ENCODE measurements around the gene RNF25. TPM values are rescaled to one million over a fixed set of nuclear protein-coding genes. Genes with fewer than 3 reads are reported as not detected.

The RNF25 gene
- total and polyA plus RNA-seq, 12 donors: 13.5 to 25.4 (median 16.8) TPM

- Histone ChIP-seq H3K36me3 (peaks cover 0 to 22% (median 0%) of the 10 kb centered on the region in 9 donors), H3K4me1 (peaks cover 0 to 29% (median 0%) of the 10 kb centered on the region in 9 donors), H3K9me3 (peaks cover 0 to 3% (median 0%) of the 10 kb centered on the region in 11 donors), H3K27me3 (no peaks in the 10 kb centered on the region), H3K4me3 (no peak overlapping the region), H3K27ac (no peak overlapping the region)
- intact Hi-C loops (cut with DNase I): loop anchor here in 2 of 10 donors (10.0 kb wide), 2 partner anchors 65 to 115 kb away; partner anchors contain the start of genes CYP27A1 (in 1 of the 2) and PRKAG3 (in 1 of the 2)
- 74 to 80% methylated on average over 3 of the region's 3 CpGs for WGBS, 2 donors
- no peak for DNase-seq
- ATAC-seq: no peak
- TF ChIP-seq CTCF (IDR thresholded peaks at IDR 0.05): no peak
Measured at GRCh38 chr2:218719457-218719856, 47.7 kb upstream of the RNF25 start.

GRCh38 chr2:218718058-218718457 is 46.3 kb upstream of the RNF25 start:
- DNase-seq (no peak), ATAC-seq (no peak)
- Histone ChIP-seq H3K4me1 (peaks cover 0 to 35% (median 0%) of the 10 kb centered on the region in 9 donors), H3K27ac (no peak overlapping the region), H3K36me3 (peaks cover 0 to 22% (median 0%) of the 10 kb centered on the region in 9 donors), H3K4me3 (no peak overlapping the region), H3K9me3 (no peaks in the 10 kb centered on the region), H3K27me3 (no peaks in the 10 kb centered on the region)
- WGBS, 2 donors: 86 to 89% methylated on average over 7 of the region's 7 CpGs
- no peak for TF ChIP-seq CTCF (IDR thresholded peaks at IDR 0.05)
- intact Hi-C loops (cut with DNase I): loop anchor here in 2 of 10 donors (10.0 kb wide), 2 partner anchors 67 to 117 kb away; partner anchors contain the start of genes CYP27A1 (in 1 of the 2) and PRKAG3 (in 1 of the 2)

GRCh38 chr2:218717262-218717661 is 45.5 kb upstream of the RNF25 start:
- intact Hi-C loops (cut with DNase I): loop anchor here in 2 of 10 donors (10.0 kb wide), 2 partner anchors 68 to 118 kb away; partner anchors contain the start of genes CYP27A1 (in 1 of the 2) and PRKAG3 (in 1 of the 2)
- Histone ChIP-seq H3K36me3 (peaks cover 0 to 22% (median 0%) of the 10 kb centered on the region in 9 donors), H3K4me3 (no peak overlapping the region), H3K27me3 (no peaks in the 10 kb centered on the region), H3K9me3 (no peaks in the 10 kb centered on the region), H3K27ac (no peak overlapping the region), H3K4me1 (peaks cover 0 to 38% (median under 1%) of the 10 kb centered on the region in 9 donors)
- ATAC-seq (no peak), DNase-seq (no peak)
- WGBS, 2 donors: 84 to 89% methylated on average over 3 of the region's 3 CpGs
- no peak for TF ChIP-seq CTCF (IDR thresholded peaks at IDR 0.05)

- intact Hi-C loops (cut with DNase I): loop anchor here in 2 of 10 donors (10.0 kb wide), 2 partner anchors 69 to 119 kb away; partner anchors contain the start of genes CYP27A1 (in 1 of the 2) and PRKAG3 (in 1 of the 2)
Measured at GRCh38 chr2:218716070-218716469, 44.3 kb upstream of the RNF25 start.

More at GRCh38 chr2:218716070-218716469, 44.3 kb upstream of the RNF25 start:
- H3K27me3 ChIP-seq: no peaks in the 10 kb centered on the region
- peak overlapping the region in 2 of 10 donors; percentile 35 to 41 for H3K27ac ChIP-seq
- peaks cover 0 to 22% (median 0%) of the 10 kb centered on the region in 9 donors for H3K36me3 ChIP-seq
- no peak for DNase-seq
- ATAC-seq: peak in 1 of 8 donors; percentile 35
- H3K4me3 ChIP-seq: no peak overlapping the region
- no peaks in the 10 kb centered on the region for H3K9me3 ChIP-seq
- 70 to 76% methylated on average over 4 of the region's 4 CpGs for WGBS, 2 donors
- peaks cover 0 to 49% (median 11%) of the 10 kb centered on the region in 9 donors for H3K4me1 ChIP-seq
- no peak for TF ChIP-seq CTCF (IDR thresholded peaks at IDR 0.05)

Measured in heart right ventricle (tissue), 16 donors.